HUDEP-2 (cell line): ENCODE data around the gene PRSS3.
A peak's percentile ranks its signal among the peaks of the same experiment; 100 is the strongest.
"Not testable (repeated sequence)": the region's sequence is repeated elsewhere in the genome, so short reads cannot be mapped to it uniquely, and the experiment has no call there.

Experiments used
- DNase-seq, 76 experiments: peaks; one replicate each; lab custom pipeline; 2025; ENCODE audit not compliant: unreplicated experiment in 76 of 76; lab: John Stamatoyannopoulos, UW

Gene PRSS3

GRCh38 chr9:33795281-33795680 is at the start of gene PRSS3:
TSS of gene PRSS3 (plus strand) at chr9:33795561. CDS start at chr9:33795574, 13 bp downstream.
- no peak for DNase-seq

GRCh38 chr9:33748633-33749304 is 46.6 kb upstream of the PRSS3 start:
- peak in 1 of 76 experiments; percentile 1 for DNase-seq

DNA sequence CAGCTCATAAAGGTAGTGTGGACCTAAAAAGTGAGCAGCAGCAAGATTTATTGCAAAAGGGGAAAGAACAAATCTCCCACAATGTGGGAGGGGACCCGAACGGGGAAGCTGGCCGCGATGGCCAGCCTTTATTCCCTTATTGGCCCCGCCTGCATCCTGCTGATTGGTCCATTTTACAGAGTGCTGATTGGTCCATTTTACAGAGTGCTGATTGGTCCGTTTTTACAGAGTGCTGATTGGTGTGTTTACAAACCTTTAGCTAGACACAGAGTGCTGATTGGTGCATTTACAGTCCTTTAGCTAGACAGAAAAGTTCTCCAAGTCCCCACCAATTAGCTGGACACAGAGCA is 46.1 kb upstream of the PRSS3 start:
- DNase-seq = not testable (repeated sequence)

- no peak for DNase-seq
Measured at GRCh38 chr9:33750307-33750838, 45.0 kb upstream of the PRSS3 start.

DNA sequence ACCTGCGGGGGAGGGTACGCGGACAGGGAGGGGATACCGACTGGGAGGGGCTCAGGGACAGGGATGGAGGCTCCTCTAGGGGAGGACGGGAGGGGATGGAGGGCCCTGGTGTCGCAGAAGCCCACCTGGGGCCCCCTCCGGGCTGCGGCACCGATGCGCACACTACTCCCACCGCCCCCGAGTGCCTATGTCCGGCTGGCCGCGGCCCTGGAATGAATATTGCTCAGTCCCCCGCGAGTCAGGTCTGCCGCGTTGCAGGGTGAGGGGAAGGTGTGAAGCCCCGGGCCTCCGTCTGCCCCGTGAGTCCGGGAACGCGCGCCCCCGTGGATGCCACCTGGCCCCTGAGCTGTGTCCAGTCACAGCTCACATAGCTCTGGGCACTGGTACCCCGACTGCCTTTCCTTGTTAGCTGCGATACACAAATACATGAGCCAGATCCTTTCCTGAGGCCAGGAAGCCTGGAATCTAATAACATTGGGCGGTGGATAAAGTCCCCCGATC is 44.5 kb upstream of the PRSS3 start:
- no peak for DNase-seq

DNA sequence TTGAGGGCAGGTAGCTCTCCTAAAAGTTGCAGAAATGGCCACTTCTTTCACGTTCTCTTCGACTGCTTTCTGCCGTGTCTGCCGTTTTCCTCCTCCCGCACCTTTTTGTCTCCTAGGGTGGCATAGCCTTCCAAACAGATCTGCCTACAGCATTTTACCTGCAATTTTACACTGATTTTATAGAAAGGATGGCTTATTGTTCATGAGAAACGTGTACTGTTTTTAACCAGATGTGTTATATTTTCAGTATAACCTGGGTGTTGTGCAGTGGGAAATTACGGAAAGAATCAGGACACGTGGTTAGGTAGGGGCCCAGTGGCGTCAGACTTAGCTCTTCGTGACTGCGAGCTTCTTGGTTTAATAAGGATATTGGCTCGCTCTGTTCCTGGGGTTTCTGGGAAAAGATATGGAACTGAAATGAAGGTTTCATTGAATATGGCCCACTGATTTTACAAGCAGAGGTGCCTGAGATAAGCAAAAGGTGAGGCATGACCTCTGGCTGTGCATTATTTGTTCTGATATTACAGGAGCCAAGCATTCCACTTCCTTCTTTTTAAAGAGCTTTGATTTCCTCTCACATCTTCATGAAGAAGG is 43.7 kb upstream of the PRSS3 start:
- no peak for DNase-seq

DNA sequence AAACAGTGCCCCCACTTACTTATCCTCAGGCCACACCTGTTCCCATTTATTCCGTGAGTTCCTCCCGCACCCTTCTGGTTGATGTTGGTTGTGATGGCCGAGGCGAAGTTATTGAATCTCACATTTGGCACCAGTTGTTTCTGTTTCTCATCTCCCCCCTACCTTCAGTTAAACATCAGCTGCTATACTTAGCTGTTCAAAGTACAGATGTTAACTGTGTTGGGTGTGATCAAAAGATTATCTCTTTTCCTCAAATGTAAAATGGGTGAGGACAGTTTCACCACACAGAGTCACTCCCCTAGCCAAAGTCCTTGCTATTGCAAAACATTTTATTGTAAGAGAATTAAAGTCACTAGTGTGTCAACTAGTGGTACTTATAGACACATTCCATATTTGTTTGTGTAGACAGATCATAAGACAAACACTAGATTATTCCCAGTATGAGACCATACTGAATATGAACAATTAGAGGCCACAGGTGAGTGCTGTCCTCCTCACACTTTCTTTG is 43.2 kb upstream of the PRSS3 start:
- DNase-seq = no peak

- not testable (repeated sequence) for DNase-seq
Measured at GRCh38 chr9:33752789-33753188, 42.6 kb upstream of the PRSS3 start.

DNA sequence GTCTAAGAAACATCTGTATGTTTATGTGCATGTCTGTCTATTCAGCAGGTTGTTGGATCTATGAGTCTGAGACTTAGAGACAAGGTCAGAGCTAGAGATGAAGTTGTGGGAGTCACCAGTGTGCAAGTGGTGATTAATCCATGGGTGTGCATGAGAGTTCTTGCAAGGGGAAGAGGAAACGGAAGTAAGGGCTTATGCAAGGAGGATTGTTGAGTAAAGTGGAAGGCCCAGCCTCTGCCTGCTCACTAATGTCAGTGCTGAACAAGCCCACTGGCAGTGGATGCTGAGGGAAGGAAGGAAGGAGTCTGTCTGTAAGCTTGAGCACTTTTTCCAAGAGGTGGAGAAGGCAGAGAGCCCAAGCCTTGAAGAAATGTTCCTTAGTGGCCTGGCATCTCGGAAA is 35.7 kb upstream of the PRSS3 start:
- DNase-seq = peak in 3 of 76 experiments; percentile 6 to 22 (median 16)

DNA sequence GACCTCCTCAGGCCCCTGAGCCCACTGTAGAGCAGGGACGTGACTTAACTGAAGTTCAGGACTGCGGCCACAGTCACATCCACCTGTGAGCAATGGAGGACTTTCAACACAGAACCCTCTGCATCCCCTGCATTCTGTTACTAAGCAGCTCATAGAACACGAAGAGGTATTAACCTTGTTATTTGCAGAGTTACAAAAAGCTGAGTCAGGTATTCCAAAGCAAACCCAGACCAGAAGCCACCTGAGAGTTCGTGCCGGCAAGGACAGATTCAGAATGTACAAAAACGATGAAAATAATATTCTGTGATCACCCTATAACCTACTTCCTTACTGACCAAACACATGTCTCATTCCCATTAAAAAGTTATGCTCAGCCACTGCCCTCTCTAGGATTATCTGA is 33.0 kb upstream of the PRSS3 start:
- DNase-seq = no peak

DNA sequence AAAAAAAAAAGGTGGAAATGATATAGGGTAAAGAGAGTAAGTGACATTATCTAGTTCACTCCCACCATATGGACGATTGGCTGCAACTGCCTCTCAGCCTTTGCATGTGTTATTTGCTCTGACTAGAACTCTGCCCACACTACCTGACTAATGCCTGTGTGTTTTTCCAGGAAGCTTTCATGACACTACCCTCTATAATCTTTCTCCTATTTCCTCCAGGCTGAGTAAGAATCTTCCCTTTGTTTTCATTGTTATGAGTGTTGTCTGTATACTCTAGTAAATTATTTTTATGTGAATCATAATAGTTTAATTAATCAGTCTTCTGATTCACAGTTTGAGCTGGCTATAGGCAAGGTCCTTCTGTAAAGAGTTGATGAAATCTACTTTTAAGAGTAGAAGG is 31.7 kb upstream of the PRSS3 start:
- DNase-seq = not testable (repeated sequence)

GRCh38 chr9:33765411-33765810 is 29.9 kb upstream of the PRSS3 start:
- DNase-seq = no peak

DNA sequence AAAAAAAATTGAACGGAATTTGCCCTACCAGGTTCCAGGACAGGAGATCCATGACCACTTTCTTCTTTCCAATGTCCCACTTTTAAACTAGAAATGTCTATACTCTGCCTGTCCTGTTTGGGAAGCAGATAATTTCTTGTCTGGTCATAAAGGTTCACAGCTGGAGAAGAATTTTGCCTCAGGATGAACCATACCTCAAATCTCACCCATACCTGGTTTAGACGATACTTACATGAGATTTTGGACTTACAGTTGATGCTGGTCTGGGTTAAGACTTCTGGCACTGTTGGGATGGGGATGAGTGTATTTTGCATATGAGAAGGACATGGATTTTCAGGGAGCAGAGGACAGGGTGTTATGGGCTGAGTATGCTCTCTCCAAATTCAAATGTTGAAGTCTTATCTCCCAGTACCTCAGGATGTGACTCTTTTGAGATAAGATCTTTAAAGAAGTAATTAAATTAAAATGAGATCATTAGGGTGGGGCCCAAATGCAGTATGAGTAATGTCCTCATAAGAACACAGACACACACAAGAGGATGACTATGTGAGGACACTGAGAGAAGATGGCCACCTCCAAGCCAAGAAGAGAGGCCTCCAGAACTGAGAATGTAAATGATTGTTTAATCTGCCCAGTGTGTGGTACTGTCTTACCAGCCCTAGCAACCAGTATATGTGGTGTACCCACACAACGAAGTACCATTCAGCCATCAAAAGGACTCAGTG is 25.0 kb upstream of the PRSS3 start:
- peak in 1 of 76 experiments; percentile 3 for DNase-seq

GRCh38 chr9:33773135-33773534 is 22.2 kb upstream of the PRSS3 start:
- DNase-seq = not testable (repeated sequence)

GRCh38 chr9:33774074-33774659 is 21.2 kb upstream of the PRSS3 start:
- not testable (repeated sequence) for DNase-seq

DNA sequence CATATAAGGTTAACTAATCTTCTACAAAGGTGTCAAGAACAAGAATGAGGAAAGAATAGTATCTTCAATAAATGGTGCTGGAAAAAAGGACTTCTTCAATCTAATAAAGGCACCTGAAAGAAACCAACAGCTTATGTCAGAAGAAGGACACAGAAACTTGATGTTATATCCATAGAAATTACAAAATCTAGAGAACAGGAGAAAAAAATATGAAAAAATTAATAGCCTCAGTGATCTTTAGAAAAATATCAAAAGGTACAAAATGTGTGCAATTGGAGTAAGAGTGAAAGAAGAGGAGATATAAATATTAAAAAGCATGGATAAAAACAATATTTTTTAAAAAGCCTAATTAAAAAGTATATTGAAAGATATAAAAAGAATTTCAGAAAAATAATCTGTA is 18.8 kb upstream of the PRSS3 start:
- DNase-seq = no peak

DNA sequence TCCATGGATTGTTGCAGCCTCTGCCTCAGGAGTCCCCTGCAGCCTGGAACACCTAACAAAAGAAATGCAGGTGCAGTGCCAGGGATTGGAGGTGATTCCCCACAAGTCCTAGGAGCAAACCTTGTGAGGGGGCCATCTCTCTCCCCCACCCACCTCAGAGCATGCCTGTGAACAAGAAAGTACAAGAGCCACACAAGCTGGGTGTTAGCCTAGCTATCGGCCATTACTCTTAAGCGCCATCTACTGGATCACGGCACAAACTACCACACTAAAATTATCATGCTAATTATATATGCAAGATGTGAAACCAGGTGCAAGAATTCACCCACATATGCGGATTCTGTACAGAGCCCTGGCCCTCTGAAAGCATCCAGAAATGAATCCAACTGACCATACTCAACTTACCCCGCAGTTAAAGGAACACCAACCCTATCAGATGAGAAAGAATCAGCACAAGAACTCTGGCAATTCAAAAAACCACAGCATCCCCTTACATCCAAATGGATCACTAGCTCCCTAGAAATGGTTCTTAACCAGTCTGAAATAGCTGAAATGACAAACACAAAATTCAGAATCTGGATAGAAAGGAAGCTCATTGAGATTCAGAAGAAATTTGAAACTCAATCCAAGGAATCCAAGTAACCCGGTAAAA is 16.5 kb upstream of the PRSS3 start:
- DNase-seq = peak in 37 of 76 experiments; percentile 7 to 63 (median 29)

DNA sequence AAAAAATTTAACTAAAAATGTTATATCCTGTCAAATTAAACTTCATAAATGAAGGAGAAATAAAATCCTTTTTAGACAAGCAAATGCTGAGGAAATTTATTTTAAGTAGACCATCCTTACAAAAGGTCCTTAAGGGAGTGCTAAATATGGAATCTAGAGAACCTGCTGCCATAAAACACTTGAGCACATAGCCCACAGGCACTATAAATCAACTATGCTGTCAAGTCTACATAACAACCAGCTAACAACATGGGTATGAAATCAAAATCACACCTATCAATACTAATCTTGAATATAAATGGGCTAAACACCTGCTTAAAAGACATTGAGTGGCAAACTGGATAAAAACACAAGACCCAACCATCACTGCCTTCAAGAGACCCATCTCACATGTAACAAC is 15.1 kb upstream of the PRSS3 start:
- DNase-seq = no peak

DNA sequence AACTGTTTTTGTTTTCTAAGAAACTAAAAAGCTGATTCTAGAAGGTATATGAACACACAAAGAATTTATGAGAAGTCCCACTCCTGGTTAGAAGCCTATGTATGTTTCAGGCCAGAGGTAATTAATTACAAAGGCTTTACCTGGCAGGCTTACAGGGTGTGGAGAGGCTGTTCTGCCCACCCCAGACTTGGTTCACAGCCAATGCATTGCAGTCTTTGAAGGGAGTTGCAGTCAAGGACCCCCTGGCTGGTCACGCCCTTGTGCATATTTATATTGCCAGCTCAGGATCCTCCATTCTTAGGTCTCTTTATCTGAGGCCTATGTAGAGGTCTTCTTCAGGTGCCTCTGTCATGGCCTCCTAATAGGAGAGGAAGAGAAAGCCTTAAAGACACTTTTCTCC is 13.6 kb upstream of the PRSS3 start:
- DNase-seq = no peak

GRCh38 chr9:33782395-33783152 is 12.8 kb upstream of the PRSS3 start:
- DNase-seq = no peak
